Activated T-helper 9 cell treated with anti-CD3 and anti-CD28 coated beads, Interleukin-2, amount 50 U/mL, for 16 hours (primary cell): Measurements from ENCODE around the gene MAEL.

Experiments
- DNase-seq: peaks from one replicate; pipeline ENCODE4 v3.0.0-alpha.2; 2020; ENCODE audit warnings: low read depth

MAEL gene

GRCh38 chr1:166988974-166989515, at the start of gene MAEL:
TSS of gene MAEL (plus strand) at chr1:166989280. CDS start at chr1:166989353, 73 bp downstream.
- no peak for DNase-seq

GRCh38 chr1:166939741-166940375, 49.2 kb upstream of the MAEL start:
- DNase-seq: no peak

- no peak for DNase-seq
These were observed 44.7 kb upstream of the MAEL start for GRCh38 chr1:166944186-166944967.

- no peak for DNase-seq
These were observed 41.6 kb upstream of the MAEL start for GRCh38 chr1:166947398-166948043.

- DNase-seq: no peak
These were observed 40.2 kb upstream of the MAEL start for GRCh38 chr1:166948856-166949350.

- no peak for DNase-seq
These were observed 38.9 kb upstream of the MAEL start for GRCh38 chr1:166950156-166950555.

GRCh38 chr1:166951050-166951449, 38.0 kb upstream of the MAEL start:
- DNase-seq: no peak

- DNase-seq: no peak
These were observed 36.9 kb upstream of the MAEL start for GRCh38 chr1:166952002-166952746.

- no peak for DNase-seq
These were observed 35.6 kb upstream of the MAEL start for GRCh38 chr1:166953491-166953890.

- DNase-seq: no peak
These were observed 32.8 kb upstream of the MAEL start for GRCh38 chr1:166956057-166956850.

GRCh38 chr1:166956872-166957271, 32.2 kb upstream of the MAEL start:
- no peak for DNase-seq

GRCh38 chr1:166960858-166961474, 28.1 kb upstream of the MAEL start:
- no peak for DNase-seq

- no peak for DNase-seq
These were observed 19.9 kb upstream of the MAEL start for GRCh38 chr1:166969074-166969677.

GRCh38 chr1:166971252-166971651, 17.8 kb upstream of the MAEL start:
- no peak for DNase-seq

GRCh38 chr1:166972193-166972592, 16.9 kb upstream of the MAEL start:
- DNase-seq: no peak

- DNase-seq: no peak
These were observed 16.3 kb upstream of the MAEL start for GRCh38 chr1:166972826-166973225.

GRCh38 chr1:166974647-166975345, 14.3 kb upstream of the MAEL start:
- DNase-seq: peak; percentile 38

GRCh38 chr1:166975361-166976129, 13.5 kb upstream of the MAEL start, which contains the start of gene ILDR2:
TSS of gene ILDR2 (minus strand) at chr1:166975540. CDS start at chr1:166975268, 272 bp downstream.
- DNase-seq: peak; percentile 39

- DNase-seq: no peak
These were observed 11.1 kb upstream of the MAEL start for GRCh38 chr1:166977951-166978350.
